Measurements from ENCODE around the gene NSD1. TPM values are rescaled to one million over a fixed set of nuclear protein-coding genes. Genes with fewer than 3 reads are reported as not detected.

NSD1 gene
- total and polyA plus RNA-seq, 9 of the 15 experiments (the other 6 are each of a cell fraction or from before 2014, with no cell fraction given), result 3.8 to 51.0 (median 24.7) TPM

- Histone ChIP-seq H3K27me3 (ENCODE audit: control insufficient read depth in 2 of 2, insufficient read depth in 2 of 2, low read length in 2 of 2) (no peaks in the 10 kb centered on the region), H3K9me3 (replicated peaks; ENCODE audit: control insufficient read depth, insufficient read depth, low read depth, low read length) (no peaks in the 10 kb centered on the region), H3K79me2 (ENCODE audit: control insufficient read depth, insufficient read depth, low read length) (peaks cover 6% of the 10 kb centered on the region; the same call in 2 of the 3 replicates), H2AFZ (ENCODE audit: low read depth, low read length) (peak overlapping the region; percentile 97), H3K4me1 (replicated peaks in 1 of 2; ENCODE audit: control insufficient read depth in 2 of 2, insufficient read depth in 2 of 2, low read length in 2 of 2) (peaks cover 24 to 37% of the 10 kb centered on the region in 2 experiments; a peak in 4 of 5 replicates), H3K4me2 (ENCODE audit: insufficient read depth, low read length) (peak overlapping the region; percentile 56), H3K36me3 (ENCODE audit: control insufficient read depth, insufficient read depth, low read length) (no peaks in the 10 kb centered on the region; the same call in 1 of the 3 replicates), H3K4me3 (0 out of 2 replicates have a peak overlapping the region, but pooled peaks have one; percentile 21), H4K20me1 (replicated peaks; ENCODE audit: control insufficient read depth, insufficient read depth, low read length) (no peaks in the 10 kb centered on the region), H3K9ac (ENCODE audit: insufficient read depth in 1 of 2, low read depth in 2 of 2, low read length in 2 of 2) (peak overlapping the region; percentile 7 to 26; a peak in 2 of 4 replicates), H3K9me1 (ENCODE audit: control insufficient read depth, insufficient read depth, low read length) (no peaks in the 10 kb centered on the region), H3K27ac (ENCODE audit: extremely low read depth, low read depth, low read length) (peak overlapping the region; percentile 49)
- BruUV-seq (replicated peaks), result no TSS peak
- intact Hi-C loops (cut with micrococcal nuclease), result no loop called here
- WGBS (ENCODE audit: insufficient coverage, low coverage, missing lambda C conversion rate), result 18% methylated on average over 11 of the region's 13 CpGs
- ChIA-PET POLR2A (interaction anchor here (0.6 to 2.1 kb wide), 8 partner anchors 12 to 317 kb away, joined by 3 to 7 read pairs (median 5); partner anchors contain the start of gene ZNF346), CTCF (ENCODE audit: low intra/inter-chr PET ratio) (no interaction called here)
- in situ Hi-C loops (cut with MboI), result no loop called here
- FAIRE-seq (peak; percentile 78), ATAC-seq (peak; percentile 2; the same call in 1 of the 3 replicates), DNase-seq (ENCODE audit: extremely low read depth in 1 of 4, low spot score in 3 of 4) (peak in 1 of 4 experiments; percentile 24)
- TF ChIP-seq, protein P1, sequence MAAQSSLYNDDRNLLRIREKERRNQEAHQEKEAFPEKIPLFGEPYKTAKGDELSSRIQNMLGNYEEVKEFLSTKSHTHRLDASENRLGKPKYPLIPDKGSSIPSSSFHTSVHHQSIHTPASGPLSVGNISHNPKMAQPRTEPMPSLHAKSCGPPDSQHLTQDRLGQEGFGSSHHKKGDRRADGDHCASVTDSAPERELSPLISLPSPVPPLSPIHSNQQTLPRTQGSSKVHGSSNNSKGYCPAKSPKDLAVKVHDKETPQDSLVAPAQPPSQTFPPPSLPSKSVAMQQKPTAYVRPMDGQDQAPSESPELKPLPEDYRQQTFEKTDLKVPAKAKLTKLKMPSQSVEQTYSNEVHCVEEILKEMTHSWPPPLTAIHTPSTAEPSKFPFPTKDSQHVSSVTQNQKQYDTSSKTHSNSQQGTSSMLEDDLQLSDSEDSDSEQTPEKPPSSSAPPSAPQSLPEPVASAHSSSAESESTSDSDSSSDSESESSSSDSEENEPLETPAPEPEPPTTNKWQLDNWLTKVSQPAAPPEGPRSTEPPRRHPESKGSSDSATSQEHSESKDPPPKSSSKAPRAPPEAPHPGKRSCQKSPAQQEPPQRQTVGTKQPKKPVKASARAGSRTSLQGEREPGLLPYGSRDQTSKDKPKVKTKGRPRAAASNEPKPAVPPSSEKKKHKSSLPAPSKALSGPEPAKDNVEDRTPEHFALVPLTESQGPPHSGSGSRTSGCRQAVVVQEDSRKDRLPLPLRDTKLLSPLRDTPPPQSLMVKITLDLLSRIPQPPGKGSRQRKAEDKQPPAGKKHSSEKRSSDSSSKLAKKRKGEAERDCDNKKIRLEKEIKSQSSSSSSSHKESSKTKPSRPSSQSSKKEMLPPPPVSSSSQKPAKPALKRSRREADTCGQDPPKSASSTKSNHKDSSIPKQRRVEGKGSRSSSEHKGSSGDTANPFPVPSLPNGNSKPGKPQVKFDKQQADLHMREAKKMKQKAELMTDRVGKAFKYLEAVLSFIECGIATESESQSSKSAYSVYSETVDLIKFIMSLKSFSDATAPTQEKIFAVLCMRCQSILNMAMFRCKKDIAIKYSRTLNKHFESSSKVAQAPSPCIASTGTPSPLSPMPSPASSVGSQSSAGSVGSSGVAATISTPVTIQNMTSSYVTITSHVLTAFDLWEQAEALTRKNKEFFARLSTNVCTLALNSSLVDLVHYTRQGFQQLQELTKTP (IDR thresholded peaks at IDR 0.05; ENCODE audit: low read depth in 1 of 2, partially characterized antibody in 2 of 2), result no peak
- 0 out of 2 replicates have a peak, but pooled peaks have one; percentile 35 for TF ChIP-seq E2F5 (CRISPR knock-in tag; IDR thresholded peaks at IDR 0.05)
- no peak for TF ChIP-seq ZNF274 (IDR thresholded peaks at IDR 0.05; ENCODE audit: borderline replicate concordance, low read depth, low read length)
- TF ChIP-seq ZFP36 (IDR thresholded peaks at IDR 0.05; ENCODE audit: low read depth, low read length, partially characterized antibody), result peak; percentile 83
- 0 out of 2 replicates have a peak, but pooled peaks have one; percentile 34 for TF ChIP-seq HDAC2 (IDR thresholded peaks at IDR 0.05)
- 0 out of 2 replicates have a peak, but pooled peaks have one; percentile 8 for TF ChIP-seq DPF2 (IDR thresholded peaks at IDR 0.05)
- 0 out of 2 replicates have a peak, but pooled peaks have one; percentile 41 for TF ChIP-seq SMARCA5 (IDR thresholded peaks at IDR 0.05)
- TF ChIP-seq ZBTB7A (IDR thresholded peaks at IDR 0.05; ENCODE audit: borderline replicate concordance, control insufficient read depth, low read depth, low read length), result 0 out of 2 replicates have a peak, but pooled peaks have one; percentile 57
Measured at GRCh38 chr5:177085985-177086653, 47.5 kb upstream of the NSD1 start.

Measured in K562 (cell line).